ENCODE results near the gene DYDC2.
"Not testable (repeated sequence)": the region's sequence is repeated elsewhere in the genome, so short reads cannot be mapped to it uniquely, and the experiment has no call there.

Gene DYDC2

GRCh38 chr10:80414142-80414895 lies 57.7 kb downstream of the DYDC2 start:
- no peak for DNase-seq

GRCh38 chr10:80415734-80416478 lies 59.3 kb downstream of the DYDC2 start:
- DNase-seq, result no peak

GRCh38 chr10:80416479-80417098 lies 60.0 kb downstream of the DYDC2 start:
- DNase-seq, result peak; percentile 84

- not testable (repeated sequence) for DNase-seq
Observed at GRCh38 chr10:80417256-80417655, 60.7 kb downstream of the DYDC2 start.

Data from eye (tissue), 1 donor.